HG03066 (cell line): ENCODE data around the gene GBX2.
"Not testable (repeated sequence)": the region's sequence is repeated elsewhere in the genome, so short reads cannot be mapped to it uniquely, and the experiment has no call there.

ENCODE experiments used
- ATAC-seq: cut with Tn5 transposase; IDR thresholded peaks from one replicate; pipeline ENCODE4 v1.9.1; 2021; ENCODE audit warnings: low read depth; ENCODE audit not compliant: unreplicated experiment

The GBX2 gene

DNA sequence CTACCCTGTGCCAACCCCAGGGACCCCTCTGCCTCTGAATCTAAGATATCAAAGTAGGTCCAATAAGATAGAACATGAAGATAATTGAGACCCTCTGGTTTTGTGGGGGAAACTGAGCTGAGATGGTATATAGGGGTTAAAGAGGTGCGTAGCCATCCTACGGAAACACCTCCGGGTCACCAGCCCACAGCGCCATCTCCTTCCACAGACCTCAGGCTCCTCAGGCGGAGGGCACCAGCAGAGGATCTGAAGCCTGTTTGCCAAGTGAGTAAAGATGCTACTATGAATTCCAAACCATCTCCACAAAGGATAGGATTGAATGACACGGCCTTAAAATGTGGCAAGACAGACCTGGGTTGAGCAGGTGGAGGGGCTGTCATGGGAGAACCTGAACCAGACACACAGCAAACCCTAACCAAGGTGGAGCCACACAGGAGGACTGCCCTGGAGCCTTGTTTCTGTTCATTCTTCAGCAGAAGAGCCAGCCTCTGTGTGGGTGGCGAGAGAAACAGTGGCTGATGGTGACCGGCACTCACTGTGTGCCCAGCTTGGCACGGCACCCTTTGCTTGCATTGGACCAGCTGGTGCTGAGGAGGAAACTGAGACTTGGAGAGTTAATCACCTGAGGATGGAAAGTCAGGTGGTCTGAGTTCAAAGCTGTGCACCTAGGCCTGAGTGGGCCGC lies 10.2 kb downstream of the GBX2 start:
- ATAC-seq, result no peak

DNA sequence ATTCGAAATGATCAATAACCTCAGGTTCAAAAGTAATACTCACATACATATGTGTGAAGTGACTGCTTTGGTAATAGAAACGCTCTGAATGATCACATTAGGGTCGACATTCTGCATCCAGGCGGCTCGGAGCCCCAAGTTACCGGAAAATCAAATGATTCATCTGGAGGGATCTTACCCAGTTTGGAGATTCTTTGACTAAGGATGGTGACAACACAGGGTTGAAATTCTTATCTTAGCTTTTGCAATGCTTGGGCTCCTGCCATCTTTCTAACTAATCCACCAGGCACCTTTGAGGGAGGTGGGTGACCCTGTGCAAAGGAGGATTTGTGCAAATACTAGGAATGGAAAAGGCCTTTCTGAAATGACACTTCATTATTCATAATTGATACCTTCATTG lies 10.8 kb downstream of the GBX2 start:
- no peak for ATAC-seq

- ATAC-seq, result no peak
Measured at GRCh38 chr2:236156860-236157194, 11.4 kb downstream of the GBX2 start.

GRCh38 chr2:236156095-236156859 lies 11.9 kb downstream of the GBX2 start:
- no peak for ATAC-seq

GRCh38 chr2:236155406-236155805 lies 12.8 kb downstream of the GBX2 start:
- ATAC-seq, result no peak

DNA sequence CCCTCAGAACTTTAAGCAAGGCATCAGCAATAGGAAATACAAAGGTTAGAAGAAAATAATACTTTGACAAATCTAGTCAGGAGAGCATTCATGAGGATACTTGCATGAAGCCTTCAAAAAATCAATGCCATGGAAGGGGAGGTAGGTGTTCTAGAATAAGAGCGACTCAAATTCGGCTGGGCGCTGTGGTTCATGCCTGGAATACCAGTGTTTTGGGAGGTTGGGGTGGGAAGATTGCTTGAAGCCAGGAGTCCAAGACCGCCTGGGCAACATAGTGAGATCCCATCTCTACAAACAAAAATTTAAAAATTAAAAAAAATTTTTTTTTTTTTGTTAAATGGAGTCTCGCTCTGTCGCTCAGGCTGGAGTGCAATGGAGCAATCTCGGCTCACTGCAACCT lies 21.8 kb downstream of the GBX2 start:
- ATAC-seq, result no peak

DNA sequence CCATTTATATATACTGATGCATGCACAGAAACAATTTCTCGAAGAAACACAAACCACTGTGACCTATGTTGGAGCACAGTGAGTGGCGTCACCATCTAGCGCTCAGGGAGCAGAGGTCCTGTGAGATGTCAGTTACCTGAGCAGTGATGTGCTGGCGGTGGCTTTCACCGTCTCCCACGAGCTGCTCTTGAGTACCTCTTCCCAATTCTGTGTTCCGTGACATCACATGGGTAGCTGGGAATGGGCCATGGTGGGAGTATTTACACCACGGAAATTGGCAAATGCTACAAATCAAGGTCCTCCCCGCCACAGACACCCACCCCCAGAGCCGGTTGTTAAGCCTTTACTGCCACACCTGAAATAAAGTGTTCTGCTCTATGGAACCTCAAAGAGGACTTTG lies 24.4 kb downstream of the GBX2 start:
- no peak for ATAC-seq

- not testable (repeated sequence) for ATAC-seq
Measured at GRCh38 chr2:236141616-236142015, 26.6 kb downstream of the GBX2 start.

GRCh38 chr2:236137066-236137465 lies 31.1 kb downstream of the GBX2 start:
- no peak for ATAC-seq

DNA sequence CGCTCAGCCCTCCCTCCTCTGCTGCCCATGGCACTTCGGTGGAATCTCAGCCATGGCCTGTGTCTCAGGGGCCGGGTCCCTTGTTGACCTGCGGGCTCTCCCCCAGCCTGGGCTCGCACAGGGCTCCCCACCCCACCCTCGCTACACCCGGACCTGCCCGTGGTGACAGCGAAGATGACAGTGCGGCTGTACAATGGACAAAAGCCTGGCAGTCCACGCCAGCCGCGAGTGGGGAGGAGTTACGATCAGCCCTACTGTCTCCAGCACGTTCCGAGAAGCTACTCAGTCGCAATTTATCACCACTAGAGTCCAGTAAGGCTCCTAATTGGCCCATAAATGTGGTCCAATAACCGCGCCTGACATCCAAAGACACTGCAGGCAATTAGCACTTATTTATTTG lies 31.6 kb downstream of the GBX2 start:
- ATAC-seq, result no peak

- no peak for ATAC-seq
Measured at GRCh38 chr2:236133410-236134012, 34.7 kb downstream of the GBX2 start.

GRCh38 chr2:236131073-236131692 lies 37.0 kb downstream of the GBX2 start:
- no peak for ATAC-seq

- no peak for ATAC-seq
Measured at GRCh38 chr2:236130349-236130998, 37.7 kb downstream of the GBX2 start.

DNA sequence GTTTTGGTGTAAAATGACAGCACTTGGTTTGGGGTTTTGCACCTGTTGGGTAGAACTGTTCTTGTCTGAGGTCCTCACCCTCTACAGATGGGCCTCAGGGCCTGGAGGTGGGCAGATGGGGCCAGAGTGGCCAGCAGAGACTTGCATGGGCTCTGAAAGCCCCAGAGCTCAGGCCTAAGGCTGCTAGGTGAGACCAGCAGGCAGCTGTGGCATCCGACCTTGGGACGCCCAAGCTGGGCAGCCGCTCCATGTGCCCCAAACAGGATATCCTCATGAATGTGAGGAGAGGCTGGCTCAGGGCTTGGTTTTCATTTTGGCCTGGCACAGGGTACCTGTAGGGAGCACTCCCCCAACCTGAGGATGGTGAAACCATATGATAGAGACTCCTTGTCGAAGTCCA lies 38.3 kb downstream of the GBX2 start:
- ATAC-seq, result no peak

GRCh38 chr2:236128321-236128720 lies 39.9 kb downstream of the GBX2 start:
- no peak for ATAC-seq

GRCh38 chr2:236127010-236127409 lies 41.2 kb downstream of the GBX2 start:
- ATAC-seq, result no peak

- no peak for ATAC-seq
Measured at GRCh38 chr2:236125541-236125940, 42.6 kb downstream of the GBX2 start.

DNA sequence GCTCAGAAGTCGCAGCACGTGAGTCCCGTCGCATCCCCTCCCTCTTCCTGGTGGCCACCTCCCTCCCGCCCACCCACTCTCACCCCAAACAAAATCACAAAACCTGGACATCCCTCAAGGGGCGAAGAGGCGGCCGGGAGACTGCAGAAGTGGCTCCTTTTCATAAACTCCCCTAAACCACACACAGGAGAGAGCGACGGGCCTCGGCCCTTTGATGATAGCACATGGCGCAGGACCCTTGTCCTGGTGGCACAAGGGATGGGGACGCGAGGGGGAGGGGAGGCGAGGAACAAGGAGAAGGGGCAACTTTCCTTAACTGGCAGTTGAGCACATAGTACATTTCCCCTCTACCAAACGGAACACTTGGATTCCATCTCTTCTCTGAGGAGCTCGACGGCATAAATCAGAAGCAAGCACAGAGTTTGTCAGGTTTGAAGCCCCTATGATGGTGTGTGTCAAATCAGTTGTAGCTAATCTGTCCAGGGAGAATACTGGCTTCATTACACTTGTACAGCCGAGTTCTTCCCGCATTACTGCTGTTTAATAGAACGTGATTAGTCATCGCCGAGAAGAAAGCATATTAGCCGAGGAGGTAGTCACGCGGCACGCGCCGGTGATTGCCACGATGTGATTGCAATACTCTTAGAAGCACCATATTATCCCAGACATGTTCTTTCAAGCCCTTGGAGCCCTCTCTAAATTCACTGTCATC lies 43.8 kb downstream of the GBX2 start:
- ATAC-seq, result no peak

DNA sequence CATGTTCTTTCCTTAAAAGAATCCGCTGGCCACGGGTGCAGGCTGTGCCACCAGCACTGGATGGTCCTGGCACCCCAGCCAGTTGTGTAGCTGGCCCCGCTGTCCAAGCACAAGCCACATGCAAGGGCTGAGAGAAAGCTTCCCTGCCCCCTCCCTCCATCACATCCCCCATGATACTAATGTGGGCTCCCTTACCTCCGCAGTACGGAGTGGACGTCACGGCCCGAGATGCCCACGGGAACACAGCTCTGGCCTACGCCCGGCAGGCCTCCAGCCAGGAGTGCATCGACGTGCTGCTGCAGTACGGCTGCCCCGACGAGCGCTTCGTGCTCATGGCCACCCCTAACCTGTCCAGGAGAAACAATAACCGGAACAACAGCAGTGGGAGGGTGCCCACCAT lies 44.5 kb downstream of the GBX2 start:
- no peak for ATAC-seq

DNA sequence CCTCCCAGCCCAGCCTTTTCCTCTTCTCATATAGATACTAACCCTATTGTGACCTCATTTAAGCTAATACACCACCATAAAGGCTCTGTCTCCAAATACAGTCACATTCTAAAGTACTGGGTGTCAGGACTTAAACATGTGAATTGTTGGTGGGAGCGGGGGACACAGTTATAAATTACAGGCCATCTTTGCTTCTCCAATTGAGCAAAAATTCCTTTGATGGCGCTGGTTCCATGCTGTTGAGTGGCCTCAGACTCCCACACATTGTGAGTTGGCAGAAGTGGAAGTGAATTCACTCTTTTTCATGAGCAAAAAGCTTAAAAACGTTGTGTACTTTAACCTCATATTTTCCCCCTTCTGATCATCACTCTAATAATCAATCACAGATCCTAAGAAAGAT lies 46.0 kb downstream of the GBX2 start:
- no peak for ATAC-seq
